Measurements from ENCODE around the gene RTCA. TPM values are rescaled to one million over a fixed set of nuclear protein-coding genes. Genes with fewer than 3 reads are reported as not detected.
"Not testable (repeated sequence)": the region's sequence is repeated elsewhere in the genome, so short reads cannot be mapped to it uniquely, and the experiment has no call there.

The RTCA gene
- total and polyA plus RNA-seq, 5 donors: 27.8 to 39.8 (median 32.0) TPM

GRCh38 chr1:100234432-100234831 lies 31.6 kb upstream of the RTCA start:
- DNase-seq: no peak
- H3K9me3 ChIP-seq (ENCODE audit: control insufficient read depth, low read length): no peaks in the 10 kb centered on the region
- intact Hi-C loops (cut with DNase I): no loop called here
- no peak for ATAC-seq
- H3K27me3 ChIP-seq (ENCODE audit: control insufficient read depth, insufficient read depth): no peaks in the 10 kb centered on the region
- WGBS: 85% methylated on average over 1 of the region's 1 CpG
- no peaks in the 10 kb centered on the region for H3K4me1 ChIP-seq (ENCODE audit: control insufficient read depth, insufficient read depth, low read length)
- H3K4me3 ChIP-seq (ENCODE audit: low read length): no peak overlapping the region
- H3K27ac ChIP-seq (ENCODE audit: low read length): no peak overlapping the region

GRCh38 chr1:100237091-100237490 lies 28.9 kb upstream of the RTCA start:
- Histone ChIP-seq H3K9me3 (ENCODE audit: control insufficient read depth, low read length) (no peaks in the 10 kb centered on the region), H3K4me3 (ENCODE audit: low read length) (no peak overlapping the region), H3K27me3 (ENCODE audit: control insufficient read depth, insufficient read depth) (no peaks in the 10 kb centered on the region), H3K4me1 (ENCODE audit: control insufficient read depth, insufficient read depth, low read length) (no peaks in the 10 kb centered on the region), H3K27ac (ENCODE audit: low read length) (no peak overlapping the region)
- intact Hi-C loops (cut with DNase I): no loop called here
- 94% methylated on average over 3 of the region's 3 CpGs for WGBS
- DNase-seq (no peak), ATAC-seq (no peak)

- Histone ChIP-seq H3K4me3 (ENCODE audit: low read length) (no peak overlapping the region), H3K27me3 (ENCODE audit: control insufficient read depth, insufficient read depth) (no peaks in the 10 kb centered on the region), H3K4me1 (ENCODE audit: control insufficient read depth, insufficient read depth, low read length) (no peaks in the 10 kb centered on the region), H3K27ac (ENCODE audit: low read length) (no peak overlapping the region), H3K9me3 (ENCODE audit: control insufficient read depth, low read length) (no peaks in the 10 kb centered on the region)
- DNase-seq (no peak), ATAC-seq (no peak)
- intact Hi-C loops (cut with DNase I): no loop called here
Measured at GRCh38 chr1:100239961-100240360, 26.1 kb upstream of the RTCA start.

- ATAC-seq: no peak
- WGBS: 82% methylated on average over 4 of the region's 4 CpGs
- Histone ChIP-seq H3K4me3 (ENCODE audit: low read length) (no peak overlapping the region), H3K9me3 (ENCODE audit: control insufficient read depth, low read length) (no peaks in the 10 kb centered on the region), H3K4me1 (ENCODE audit: control insufficient read depth, insufficient read depth, low read length) (no peaks in the 10 kb centered on the region), H3K27ac (ENCODE audit: low read length) (no peak overlapping the region), H3K27me3 (ENCODE audit: control insufficient read depth, insufficient read depth) (no peaks in the 10 kb centered on the region)
- no peak for DNase-seq
- intact Hi-C loops (cut with DNase I): no loop called here
Measured at GRCh38 chr1:100240631-100241030, 25.4 kb upstream of the RTCA start.

GRCh38 chr1:100246738-100247137 lies 19.3 kb upstream of the RTCA start:
- Histone ChIP-seq H3K27ac (ENCODE audit: low read length) (no peak overlapping the region), H3K9me3 (ENCODE audit: control insufficient read depth, low read length) (no peaks in the 10 kb centered on the region), H3K4me3 (ENCODE audit: low read length) (no peak overlapping the region), H3K4me1 (ENCODE audit: control insufficient read depth, insufficient read depth, low read length) (peaks cover 5% of the 10 kb centered on the region), H3K27me3 (ENCODE audit: control insufficient read depth, insufficient read depth) (no peaks in the 10 kb centered on the region)
- DNase-seq: no peak
- ATAC-seq: no peak
- WGBS: 70% methylated on average over 4 of the region's 4 CpGs
- intact Hi-C loops (cut with DNase I): no loop called here

GRCh38 chr1:100249155-100249536 lies 16.9 kb upstream of the RTCA start:
- H3K9me3 ChIP-seq (ENCODE audit: control insufficient read depth, low read length): no peaks in the 10 kb centered on the region
- H3K4me1 ChIP-seq (ENCODE audit: control insufficient read depth, insufficient read depth, low read length): peaks cover 5% of the 10 kb centered on the region
- peak overlapping the region; percentile 91 for H3K4me3 ChIP-seq (ENCODE audit: low read length)
- intact Hi-C loops (cut with DNase I): no loop called here
- ATAC-seq (no peak), DNase-seq (no peak)
- H3K27ac ChIP-seq (ENCODE audit: low read length): peak overlapping the region; percentile 97
- under 1% methylated on average over 12 of the region's 12 CpGs for WGBS
- no peaks in the 10 kb centered on the region for H3K27me3 ChIP-seq (ENCODE audit: control insufficient read depth, insufficient read depth)

- peak; percentile 95 to 97 (median 97) for DNase-seq
- Histone ChIP-seq H3K27ac (ENCODE audit: low read length) (peak within 1 kb of the TSS; percentile 97), H3K9me3 (ENCODE audit: control insufficient read depth, low read length) (no peaks in the 10 kb centered on the region), H3K4me1 (ENCODE audit: control insufficient read depth, insufficient read depth, low read length) (peaks cover 5% of the 10 kb centered on the region), H3K4me3 (ENCODE audit: low read length) (peak within 1 kb of the TSS; percentile 91), H3K27me3 (ENCODE audit: control insufficient read depth, insufficient read depth) (no peaks in the 10 kb centered on the region)
- peak; percentile 100 for ATAC-seq
- WGBS: 1% methylated on average over 31 of the region's 31 CpGs
- intact Hi-C loops (cut with DNase I): no loop called here
Measured at GRCh38 chr1:100249537-100250257, 16.3 kb upstream of the RTCA start, which contains the start of gene DBT. Gene DBT (minus strand): TSS chr1:100249834. CDS start chr1:100249820, 14 bp downstream.

GRCh38 chr1:100250264-100250663 lies 15.8 kb upstream of the RTCA start:
- intact Hi-C loops (cut with DNase I): no loop called here
- Histone ChIP-seq H3K4me3 (ENCODE audit: low read length) (peak overlapping the region; percentile 91), H3K27me3 (ENCODE audit: control insufficient read depth, insufficient read depth) (no peaks in the 10 kb centered on the region), H3K9me3 (ENCODE audit: control insufficient read depth, low read length) (no peaks in the 10 kb centered on the region), H3K4me1 (ENCODE audit: control insufficient read depth, insufficient read depth, low read length) (peaks cover 5% of the 10 kb centered on the region), H3K27ac (ENCODE audit: low read length) (no peak overlapping the region)
- 0% methylated on average over 1 of the region's 1 CpG for WGBS
- no peak for ATAC-seq
- DNase-seq: no peak

GRCh38 chr1:100250807-100251206 lies 15.2 kb upstream of the RTCA start:
- ATAC-seq: no peak
- no peaks in the 10 kb centered on the region for H3K27me3 ChIP-seq (ENCODE audit: control insufficient read depth, insufficient read depth)
- peaks cover 5% of the 10 kb centered on the region for H3K4me1 ChIP-seq (ENCODE audit: control insufficient read depth, insufficient read depth, low read length)
- H3K27ac ChIP-seq (ENCODE audit: low read length): no peak overlapping the region
- intact Hi-C loops (cut with DNase I): no loop called here
- H3K9me3 ChIP-seq (ENCODE audit: control insufficient read depth, low read length): no peaks in the 10 kb centered on the region
- 95% methylated on average over 3 of the region's 3 CpGs for WGBS
- DNase-seq: no peak
- H3K4me3 ChIP-seq (ENCODE audit: low read length): no peak overlapping the region

- intact Hi-C loops (cut with DNase I): no loop called here
- Histone ChIP-seq H3K4me1 (ENCODE audit: control insufficient read depth, insufficient read depth, low read length) (peaks cover 5% of the 10 kb centered on the region), H3K9me3 (ENCODE audit: control insufficient read depth, low read length) (no peaks in the 10 kb centered on the region), H3K27me3 (ENCODE audit: control insufficient read depth, insufficient read depth) (no peaks in the 10 kb centered on the region), H3K4me3 (ENCODE audit: low read length) (no peak overlapping the region), H3K27ac (ENCODE audit: low read length) (no peak overlapping the region)
- DNase-seq: no peak
- WGBS: 72% methylated on average over 4 of the region's 4 CpGs
- ATAC-seq: no peak
Measured at GRCh38 chr1:100252901-100253300, 13.1 kb upstream of the RTCA start.

GRCh38 chr1:100253552-100253951 lies 12.5 kb upstream of the RTCA start:
- WGBS: 69% methylated on average over 10 of the region's 10 CpGs
- peaks cover 5% of the 10 kb centered on the region for H3K4me1 ChIP-seq (ENCODE audit: control insufficient read depth, insufficient read depth, low read length)
- no peak for ATAC-seq
- intact Hi-C loops (cut with DNase I): no loop called here
- H3K9me3 ChIP-seq (ENCODE audit: control insufficient read depth, low read length): no peaks in the 10 kb centered on the region
- no peak overlapping the region for H3K4me3 ChIP-seq (ENCODE audit: low read length)
- no peak for DNase-seq
- H3K27me3 ChIP-seq (ENCODE audit: control insufficient read depth, insufficient read depth): no peaks in the 10 kb centered on the region
- no peak overlapping the region for H3K27ac ChIP-seq (ENCODE audit: low read length)

- H3K9me3 ChIP-seq (ENCODE audit: control insufficient read depth, low read length); H3K27ac ChIP-seq (ENCODE audit: low read length); H3K27me3 ChIP-seq (ENCODE audit: control insufficient read depth, insufficient read depth); intact Hi-C loops (cut with DNase I); H3K4me3 ChIP-seq (ENCODE audit: low read length); DNase-seq; H3K4me1 ChIP-seq (ENCODE audit: control insufficient read depth, insufficient read depth, low read length); ATAC-seq: not testable (repeated sequence)
- WGBS: 86% methylated on average over 5 of the region's 5 CpGs
Measured at GRCh38 chr1:100256273-100256672, 9.7 kb upstream of the RTCA start.
